GM18907 (cell line): ENCODE data around the gene YARS2.

Source experiments
- ATAC-seq: cut with Tn5 transposase; IDR thresholded peaks from one replicate; pipeline ENCODE4 v1.9.1; 2021; ENCODE audit warnings: mild to moderate bottlenecking, moderate library complexity; ENCODE audit not compliant: unreplicated experiment

YARS2 gene

DNA sequence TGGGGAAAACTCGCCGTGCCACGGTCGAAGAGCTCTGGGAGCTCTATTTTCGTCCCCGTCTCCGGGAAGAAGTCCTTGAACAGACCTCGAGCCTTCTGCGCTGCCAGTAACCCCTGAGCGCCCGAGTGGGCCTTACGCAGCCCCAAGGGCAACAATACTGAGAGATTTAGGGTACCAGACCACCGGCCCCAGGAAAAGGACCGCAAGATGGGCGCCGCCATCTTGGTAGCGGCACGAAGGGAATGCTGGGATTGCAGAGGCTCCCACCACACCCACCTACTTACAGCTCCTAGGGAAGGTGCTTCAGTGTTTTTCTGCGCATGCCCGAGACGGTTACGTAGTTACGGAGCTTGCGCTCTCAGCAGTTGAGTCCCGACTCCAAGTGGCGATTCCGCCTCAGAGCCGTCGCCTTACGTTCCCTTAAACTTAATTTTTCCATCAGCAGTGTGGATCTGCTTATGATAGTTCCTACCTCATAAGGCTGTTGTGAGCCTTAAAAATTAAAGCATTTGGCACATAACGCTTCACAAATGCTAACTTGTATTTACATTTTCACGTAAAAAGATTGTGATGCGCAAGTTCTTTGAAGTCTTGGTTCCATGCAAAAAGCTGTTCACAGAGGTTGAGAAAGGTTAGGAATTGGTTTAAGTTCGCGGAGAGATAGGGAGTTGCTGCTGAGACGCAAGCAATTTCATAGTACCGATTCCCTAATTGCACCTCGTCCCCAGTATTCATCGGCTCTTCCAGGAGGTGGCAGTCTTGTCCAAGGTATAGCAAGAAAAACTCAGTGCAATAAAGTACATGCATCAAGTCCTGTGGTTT is at the start of gene YARS2:
Gene YARS2 (minus strand): TSS at position 244 of the 822 bp plus-strand sequence. CDS start 23 bp downstream, at position 221.
- ATAC-seq: peak; percentile 94

DNA sequence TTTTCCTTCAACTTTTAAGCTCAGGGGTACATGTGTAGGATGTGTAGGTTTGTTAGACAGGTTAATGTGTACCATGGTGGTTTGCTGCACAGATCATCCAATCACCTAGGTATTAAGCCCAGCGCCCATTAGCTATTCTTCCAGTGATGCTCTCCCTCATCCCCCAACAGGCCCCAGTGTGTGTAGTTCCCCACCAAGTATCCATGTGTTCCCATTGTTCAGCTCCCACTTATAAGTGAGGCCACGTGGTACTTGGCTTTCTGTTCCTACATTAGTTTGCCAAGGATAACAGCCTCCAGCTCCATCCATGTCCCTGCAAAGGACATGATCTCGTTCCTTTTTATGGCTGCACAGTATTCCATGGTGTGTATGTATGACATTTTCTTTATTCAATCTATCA is 48.6 kb upstream of the YARS2 start:
- ATAC-seq: no peak

DNA sequence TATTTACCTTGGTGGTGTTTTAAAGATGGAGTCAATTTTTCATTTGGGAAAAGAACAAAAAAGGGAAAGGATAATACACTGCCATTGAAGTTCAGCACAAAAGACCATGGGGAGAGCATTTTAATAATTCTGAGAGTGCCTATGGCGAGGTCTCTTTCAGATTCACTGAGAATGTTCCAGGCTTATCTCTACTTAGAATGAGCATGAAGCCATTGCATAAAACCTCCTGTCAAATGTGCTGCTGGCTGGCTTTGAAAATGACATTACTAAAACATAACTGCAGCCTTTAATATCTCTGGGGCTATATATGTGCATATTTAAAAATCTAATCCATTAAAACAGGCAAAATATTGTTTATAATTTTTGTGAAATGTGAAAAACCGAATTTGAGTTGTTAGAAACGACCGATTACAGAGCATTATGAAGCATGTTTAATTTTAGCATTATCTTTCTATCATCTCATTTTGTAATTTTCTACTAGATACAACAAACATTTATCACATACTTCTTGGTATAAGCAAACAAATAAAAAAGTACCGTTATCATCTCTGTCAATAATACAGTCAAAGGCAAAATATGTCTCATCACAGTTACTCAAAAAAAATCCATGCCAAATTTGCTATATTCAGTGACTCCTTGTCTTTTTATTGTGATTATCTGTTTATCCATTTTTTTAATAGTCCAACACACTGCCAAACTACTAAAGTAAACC is 45.7 kb upstream of the YARS2 start:
- ATAC-seq: no peak

GRCh38 chr12:32794281-32794680 is 38.6 kb upstream of the YARS2 start:
- ATAC-seq: no peak

DNA sequence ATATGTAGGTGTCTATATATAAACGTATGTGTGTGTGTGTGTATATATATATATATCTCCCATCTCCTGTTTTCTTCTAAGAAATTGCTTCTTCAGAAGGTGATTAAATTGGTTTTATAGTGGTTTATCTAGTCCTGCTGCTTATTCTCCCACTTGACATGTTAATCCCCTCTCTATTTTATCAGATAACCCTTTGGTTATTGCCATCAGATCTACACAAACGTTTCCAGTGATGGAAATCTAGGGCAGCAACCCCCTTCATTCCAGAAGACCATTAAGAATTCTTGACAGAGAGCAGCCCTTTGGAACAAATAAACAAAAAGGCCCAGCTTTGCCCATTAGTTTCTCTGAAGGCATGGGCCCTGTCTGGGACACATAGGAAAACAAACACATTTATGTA is 34.2 kb upstream of the YARS2 start:
- no peak for ATAC-seq

- no peak for ATAC-seq
Observed at GRCh38 chr12:32789446-32789845, 33.7 kb upstream of the YARS2 start.

DNA sequence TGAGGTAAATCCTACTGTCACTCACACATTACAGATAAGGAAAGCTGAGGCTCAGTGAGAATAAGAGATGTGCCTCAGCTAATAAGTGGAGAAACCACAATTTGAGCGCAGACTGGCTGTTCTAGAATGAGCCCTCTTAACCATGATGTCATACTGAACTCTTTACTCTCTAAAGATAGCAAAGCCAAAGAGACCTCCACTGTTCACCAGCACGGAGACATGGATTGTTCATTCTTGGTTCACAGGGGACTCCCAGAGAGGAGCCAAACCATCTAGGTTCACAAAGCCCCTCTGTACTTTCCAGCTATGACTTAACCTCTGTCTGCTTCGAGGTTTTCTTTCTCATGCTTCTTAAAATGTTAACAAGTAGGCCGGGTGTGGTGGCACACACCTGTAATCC is 32.7 kb upstream of the YARS2 start:
- no peak for ATAC-seq

GRCh38 chr12:32785557-32785956 is 29.9 kb upstream of the YARS2 start:
- no peak for ATAC-seq

DNA sequence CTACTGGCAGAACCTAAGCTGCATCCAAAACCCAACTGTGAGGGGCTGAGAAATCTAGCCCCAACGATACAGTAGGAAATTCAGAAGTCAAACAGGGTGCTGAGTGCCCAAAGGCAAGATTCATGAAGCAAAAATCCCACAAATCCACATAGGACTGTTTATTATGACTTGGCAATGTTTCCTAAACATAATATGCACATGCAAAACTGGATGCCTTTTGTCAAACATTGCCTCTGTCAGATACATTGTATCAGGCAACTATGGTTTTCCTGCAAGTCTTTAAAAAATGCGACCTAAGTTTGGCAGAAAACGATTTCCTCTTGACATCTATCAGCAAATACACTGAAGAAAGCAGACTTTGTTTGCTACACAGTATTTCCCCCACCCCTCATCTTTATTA is 27.3 kb upstream of the YARS2 start:
- ATAC-seq: no peak

DNA sequence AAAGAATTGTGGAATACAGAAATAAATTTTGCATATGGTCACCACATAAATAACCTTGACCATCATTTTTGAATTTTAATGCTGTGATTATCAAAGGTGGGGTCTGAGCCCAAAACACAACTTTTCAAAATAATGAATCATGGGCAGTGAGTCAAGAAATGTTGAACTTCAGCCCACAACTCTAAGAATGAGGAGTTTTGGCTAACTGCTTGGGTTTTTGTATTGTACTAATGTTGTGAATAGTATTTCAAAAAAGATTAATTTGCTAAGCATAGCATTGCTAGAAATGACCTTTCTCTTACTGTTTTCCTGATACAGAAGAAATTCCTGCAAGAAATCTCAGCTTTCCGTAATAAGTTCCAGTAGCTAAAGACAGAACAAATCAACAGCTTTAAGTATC is 24.4 kb upstream of the YARS2 start:
- no peak for ATAC-seq

DNA sequence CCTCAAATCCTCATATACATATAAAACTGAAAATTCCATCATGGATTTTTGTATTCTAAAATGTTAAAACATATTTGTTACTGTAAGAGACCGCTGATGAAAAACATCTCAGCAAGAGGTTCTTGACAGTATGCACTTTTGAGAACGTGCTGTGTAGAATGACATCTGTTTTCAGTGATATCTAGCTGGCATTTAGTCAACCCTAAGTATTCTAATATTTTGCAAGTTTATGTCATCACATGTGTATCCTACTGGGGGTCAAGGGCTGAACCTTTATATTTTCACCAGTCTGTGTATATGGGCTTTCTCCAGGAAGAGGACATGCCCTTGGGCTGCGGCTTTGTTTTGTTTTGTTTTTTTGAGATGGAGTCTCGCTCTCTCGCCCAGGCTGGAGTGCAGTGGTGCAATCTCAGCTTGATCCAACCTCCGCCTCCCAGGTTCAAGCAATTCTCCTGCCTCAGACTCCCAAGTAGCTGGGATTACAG is 22.0 kb upstream of the YARS2 start:
- no peak for ATAC-seq

GRCh38 chr12:32777159-32777558 is 21.5 kb upstream of the YARS2 start:
- ATAC-seq: peak; percentile 43

GRCh38 chr12:32776258-32776657 is 20.6 kb upstream of the YARS2 start:
- ATAC-seq: no peak

DNA sequence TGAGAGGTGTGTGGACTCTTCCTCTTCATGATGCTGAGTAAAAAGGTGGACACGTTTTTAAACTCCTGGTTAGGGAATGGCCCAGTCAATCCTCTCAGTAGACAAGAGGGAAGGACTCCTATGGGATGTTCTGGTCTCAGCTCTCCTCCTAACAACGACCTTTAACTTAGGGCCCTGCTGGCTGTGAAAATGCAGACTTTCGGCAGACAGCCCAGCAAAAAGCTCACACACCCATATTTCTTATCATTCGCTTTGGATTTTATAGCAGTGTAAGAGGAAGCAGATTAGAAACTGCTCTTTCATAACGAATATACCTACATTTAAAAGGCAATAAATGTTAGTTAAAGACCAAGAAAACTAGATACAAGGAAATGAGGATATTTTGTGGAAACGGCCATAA is 18.0 kb upstream of the YARS2 start:
- ATAC-seq: no peak

GRCh38 chr12:32770141-32770540 is 14.4 kb upstream of the YARS2 start:
- no peak for ATAC-seq

DNA sequence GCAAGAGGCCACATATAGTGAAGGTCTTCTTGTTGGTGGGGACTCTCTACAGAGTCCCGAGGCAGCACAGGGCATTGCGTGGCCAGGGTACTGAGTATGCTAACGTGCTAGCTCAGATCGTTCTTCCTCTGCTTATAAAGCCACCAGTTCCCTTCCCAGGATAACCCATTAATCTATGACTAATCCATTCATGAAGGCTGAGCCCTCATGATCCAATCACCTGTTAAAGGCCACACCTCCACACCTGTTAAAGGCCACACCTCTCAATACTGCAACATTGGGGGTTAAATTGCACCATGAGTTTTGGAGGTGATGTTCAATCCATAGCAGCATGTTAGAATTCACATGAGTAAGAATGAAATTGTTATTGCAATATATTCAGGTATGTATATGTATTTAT is 12.8 kb upstream of the YARS2 start:
- no peak for ATAC-seq

- ATAC-seq: no peak
Observed at GRCh38 chr12:32765906-32766305, 10.2 kb upstream of the YARS2 start.

DNA sequence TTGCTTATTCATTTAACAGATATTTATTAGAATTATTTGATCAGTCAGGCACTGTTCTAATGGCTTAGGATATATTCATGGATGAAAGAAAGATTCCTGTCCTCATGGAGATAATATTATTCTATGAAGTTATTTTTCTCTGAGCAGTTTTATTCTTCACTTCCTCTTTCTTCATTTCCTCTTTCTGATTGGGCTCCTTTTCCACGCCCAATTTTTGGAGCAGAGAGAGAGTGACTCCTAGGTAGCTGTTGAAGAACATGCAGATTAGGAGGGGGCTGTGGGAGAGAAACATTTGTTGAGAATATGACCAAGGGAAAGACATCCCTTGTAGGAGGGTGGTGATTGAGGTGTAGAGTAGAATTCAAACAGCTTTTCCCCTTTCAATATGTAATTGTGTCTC is 6.0 kb upstream of the YARS2 start:
- ATAC-seq: peak; percentile 64

DNA sequence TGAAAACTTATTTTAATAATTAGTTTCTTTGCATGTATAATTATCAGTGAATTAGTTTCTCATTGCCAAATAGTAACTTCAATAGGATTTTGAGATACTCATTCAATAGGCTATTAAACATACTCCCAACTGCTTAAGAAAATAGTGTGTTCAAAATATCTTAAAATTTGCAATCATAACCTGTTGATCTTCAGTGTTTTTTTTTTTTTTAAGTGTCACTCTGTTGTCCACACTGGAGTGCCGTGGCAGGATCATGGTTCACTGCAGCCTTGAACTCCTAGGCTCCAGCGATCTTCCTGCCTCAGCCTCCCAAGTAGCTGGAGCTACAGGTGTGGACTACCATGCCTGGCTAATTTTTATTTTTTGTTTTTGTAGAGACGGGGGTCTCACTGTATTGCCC is 1.5 kb upstream of the YARS2 start:
- ATAC-seq: no peak

- ATAC-seq: no peak
Observed at GRCh38 chr12:32756476-32757066, 874 bp upstream of the YARS2 start.

DNA sequence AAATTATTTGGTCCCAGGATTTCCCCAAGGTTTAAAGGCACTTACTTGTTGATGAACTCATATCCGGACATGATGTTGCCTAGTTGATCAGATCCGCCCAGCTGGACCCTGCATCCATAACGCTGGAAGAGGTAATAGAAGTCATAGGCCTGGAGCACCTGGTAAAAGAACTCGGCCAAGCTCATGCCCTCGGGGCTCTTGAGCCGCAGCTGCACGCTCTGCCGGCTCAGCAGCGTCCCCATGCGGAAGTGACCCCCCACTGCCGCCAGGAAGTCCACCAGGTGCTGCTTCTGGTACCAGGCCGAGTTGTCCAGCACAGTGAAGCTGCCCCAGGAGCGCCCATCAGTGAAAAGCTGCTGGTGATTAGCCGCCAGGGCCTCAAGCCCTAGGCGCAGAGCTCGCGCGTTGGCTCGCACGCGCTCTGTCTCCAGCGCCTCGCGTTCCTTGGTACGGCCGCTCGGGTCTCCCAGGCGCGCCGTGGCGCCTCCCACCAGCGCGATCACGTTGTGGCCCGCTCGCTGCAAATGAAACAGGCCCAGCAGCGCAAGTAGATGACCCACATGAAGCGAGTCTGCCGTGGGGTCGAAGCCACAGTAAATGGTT is 545 bp downstream of the YARS2 start:
- peak; percentile 82 for ATAC-seq
